Hepatic stellate cell (primary cell): ENCODE data around the gene LCORL.
"Not testable (repeated sequence)": the region's sequence is repeated elsewhere in the genome, so short reads cannot be mapped to it uniquely, and the experiment has no call there.

Experiments used
- DNase-seq: peaks from one replicate; pipeline ENCODE4 v3.0.0; 2011; ENCODE audit warnings: low spot score

The LCORL gene

DNA sequence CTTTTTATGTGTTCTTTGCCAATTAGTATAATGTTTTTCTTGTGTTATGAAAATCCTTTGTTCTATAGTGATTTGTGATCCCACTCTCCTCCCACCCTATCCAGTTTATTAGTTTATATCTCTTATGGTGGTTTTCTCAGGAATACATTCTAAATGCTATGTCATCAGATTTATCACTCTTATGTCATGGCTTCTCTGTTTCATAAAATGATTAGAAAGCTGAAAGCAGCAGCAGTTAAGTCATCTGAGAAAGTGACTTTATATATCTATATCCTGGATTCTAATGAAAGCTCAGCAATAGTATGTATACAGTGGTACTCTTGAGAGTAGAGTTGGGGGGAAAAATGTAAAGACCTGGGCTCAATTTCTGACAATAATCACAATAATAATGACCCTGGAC is 169.6 kb downstream of the LCORL start:
- no peak for DNase-seq

DNA sequence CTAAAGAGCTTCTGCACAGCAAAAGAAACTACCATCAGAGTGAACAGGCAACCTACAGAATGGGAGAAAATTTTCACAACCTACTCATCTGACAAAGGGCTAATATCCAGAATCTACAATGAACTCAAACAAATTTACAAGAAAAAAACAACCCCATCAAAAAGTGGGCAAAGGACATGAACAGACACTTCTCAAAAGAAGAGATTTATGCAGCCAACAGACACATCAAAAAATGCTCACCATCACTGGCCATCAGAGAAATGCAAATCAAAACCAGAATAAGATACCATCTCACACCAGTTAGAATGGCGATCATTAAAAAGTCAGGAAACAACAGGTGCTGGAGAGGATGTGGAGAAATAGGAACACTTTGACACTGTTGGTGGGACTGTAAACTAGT is 171.3 kb downstream of the LCORL start:
- DNase-seq, result not testable (repeated sequence)

DNA sequence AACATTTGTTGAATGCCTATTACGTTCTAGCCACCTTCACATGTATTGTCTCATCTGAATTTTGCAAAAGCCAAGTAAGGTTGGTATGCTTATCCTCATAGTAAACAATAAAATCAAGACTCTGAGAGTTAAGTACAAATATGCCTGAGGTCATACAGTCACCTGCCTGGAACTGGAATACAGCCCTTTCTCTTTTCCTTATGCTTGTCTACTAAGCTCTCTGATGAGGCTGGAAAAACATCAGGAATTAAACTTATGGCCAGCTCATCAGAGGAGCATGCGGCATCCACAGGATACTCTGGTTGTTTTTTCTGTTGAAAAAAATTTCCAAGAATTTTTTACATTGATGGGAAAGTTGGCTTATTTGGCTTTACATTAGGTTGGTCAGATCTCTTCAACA is 175.3 kb downstream of the LCORL start:
- DNase-seq, result peak; percentile 4

DNA sequence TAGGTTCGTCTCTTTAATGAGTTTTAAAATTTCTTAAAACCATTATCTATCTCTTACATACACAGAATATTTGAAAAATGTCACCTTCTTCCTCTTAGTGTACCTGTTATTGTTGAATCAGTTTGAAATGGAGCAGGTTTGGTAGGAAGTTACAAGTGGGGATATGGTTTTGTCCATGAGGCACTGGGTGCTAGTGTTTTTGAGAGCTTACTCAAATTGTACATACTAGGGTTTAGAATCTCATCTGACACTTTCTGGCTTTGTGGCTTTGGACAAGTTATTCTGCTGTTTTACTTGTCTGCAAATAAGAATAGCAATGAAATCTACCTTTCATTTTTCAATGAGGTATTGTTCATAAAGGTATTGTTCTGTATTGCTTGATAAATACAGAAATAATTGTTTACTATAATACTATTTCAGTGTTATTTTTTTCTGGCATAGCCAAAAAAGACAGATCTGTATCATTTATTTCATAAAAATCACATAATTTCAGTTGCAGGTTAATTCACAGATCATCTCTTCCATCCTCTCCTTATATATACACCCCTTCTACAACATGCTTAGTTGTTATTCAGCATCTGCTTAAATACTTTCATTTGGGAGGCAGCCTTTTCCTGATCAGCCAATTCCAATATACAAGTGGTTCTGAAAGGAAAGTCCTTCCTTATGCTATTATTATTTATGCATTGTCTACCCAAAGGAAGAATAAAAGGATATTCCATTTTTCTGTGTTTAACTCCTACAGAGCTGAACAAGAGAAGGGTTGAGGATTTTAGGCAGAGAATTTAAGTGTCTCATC is 197.5 kb downstream of the LCORL start:
- no peak for DNase-seq

DNA sequence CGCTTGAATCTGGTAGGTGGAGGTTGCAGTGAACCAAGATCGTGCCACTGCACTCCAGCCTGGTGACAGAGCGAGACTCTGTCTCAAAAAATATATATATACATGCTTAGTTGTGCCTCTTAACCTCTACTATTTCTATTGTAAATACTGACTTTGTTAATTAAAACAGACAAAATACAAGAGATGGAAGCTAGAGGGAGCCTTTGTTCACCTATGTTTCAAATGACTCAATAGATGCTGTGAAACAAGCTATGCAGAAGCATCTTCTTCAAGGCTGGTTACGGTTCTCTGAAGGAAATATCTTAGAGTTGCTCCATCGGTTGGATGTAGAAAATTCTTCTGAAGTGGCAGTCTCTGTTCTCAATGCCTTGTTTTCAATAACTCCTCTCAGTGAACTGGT is 204.5 kb downstream of the LCORL start:
- DNase-seq, result peak; percentile 24

DNA sequence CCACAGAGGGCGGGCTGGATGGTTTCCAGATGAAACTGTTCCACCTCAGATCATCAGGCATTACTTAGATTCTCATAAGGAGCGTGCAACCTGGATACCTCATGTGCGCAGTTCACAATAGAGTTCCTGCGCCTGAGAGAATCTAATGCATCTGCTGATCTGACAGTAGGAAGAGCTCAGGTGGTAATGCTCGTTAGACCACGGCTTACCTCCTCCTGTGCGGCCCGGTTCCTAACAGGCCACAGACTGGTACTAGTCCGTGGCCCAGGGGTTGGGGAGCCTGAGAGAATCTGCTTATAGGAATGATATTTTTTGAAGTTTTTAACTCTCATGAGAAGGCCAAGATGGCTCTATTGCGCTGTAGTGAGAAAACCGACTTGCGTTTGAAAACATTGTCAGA is 205.4 kb downstream of the LCORL start:
- no peak for DNase-seq

DNA sequence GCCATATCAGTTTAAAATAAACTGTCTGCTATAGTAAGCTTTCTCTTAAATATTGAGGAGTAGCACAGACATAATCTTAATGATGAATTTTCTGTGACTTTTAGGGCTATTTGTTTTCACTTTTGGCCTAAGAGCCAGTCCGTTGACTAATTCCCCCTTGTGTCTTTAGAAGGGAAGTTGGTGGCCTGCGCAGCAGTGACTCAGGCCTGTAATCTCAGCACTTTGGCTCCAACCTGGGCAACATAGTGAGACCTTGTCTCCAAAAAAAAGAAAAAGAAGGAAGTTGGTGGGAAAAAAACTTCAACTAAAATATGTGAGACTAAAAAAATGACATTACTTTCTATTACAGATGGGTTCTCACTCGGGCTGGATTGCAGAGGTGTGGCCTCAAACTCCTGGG is 207.4 kb downstream of the LCORL start:
- peak; percentile 12 for DNase-seq

DNA sequence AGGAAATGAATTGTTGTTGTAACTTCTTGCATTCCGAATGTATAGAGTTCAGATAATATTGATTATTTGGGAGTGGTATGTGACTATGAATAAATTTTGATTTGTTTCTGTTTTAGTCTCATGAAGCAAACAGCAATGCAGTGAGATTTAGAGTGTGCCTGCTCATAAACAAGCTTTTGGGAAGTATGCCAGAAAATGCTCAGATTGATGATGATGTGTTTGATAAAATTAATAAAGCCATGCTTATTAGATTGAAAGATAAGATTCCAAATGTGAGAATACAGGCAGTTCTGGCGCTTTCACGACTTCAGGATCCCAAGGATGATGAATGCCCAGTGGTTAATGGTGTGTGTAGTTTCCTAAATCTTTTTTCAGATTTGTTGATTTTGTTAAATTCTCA is 208.8 kb downstream of the LCORL start:
- DNase-seq, result no peak

DNA sequence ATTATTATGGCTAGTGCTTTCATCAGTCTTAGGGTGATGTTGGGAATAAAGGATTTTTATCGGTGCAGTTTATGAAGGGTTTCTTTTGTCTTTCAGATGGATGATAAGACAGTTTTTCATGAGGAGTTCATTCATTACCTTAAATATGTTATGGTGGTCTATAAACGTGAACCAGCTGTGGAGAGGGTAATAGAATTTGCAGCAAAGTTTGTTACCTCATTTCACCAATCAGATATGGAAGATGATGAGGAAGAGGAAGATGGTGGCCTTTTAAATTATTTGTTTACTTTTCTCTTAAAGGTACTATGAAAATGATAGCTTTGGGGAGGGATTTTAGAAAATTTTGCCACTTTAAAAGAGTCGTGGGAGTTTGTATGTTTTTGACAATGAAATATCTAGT is 209.4 kb downstream of the LCORL start:
- DNase-seq, result no peak

DNA sequence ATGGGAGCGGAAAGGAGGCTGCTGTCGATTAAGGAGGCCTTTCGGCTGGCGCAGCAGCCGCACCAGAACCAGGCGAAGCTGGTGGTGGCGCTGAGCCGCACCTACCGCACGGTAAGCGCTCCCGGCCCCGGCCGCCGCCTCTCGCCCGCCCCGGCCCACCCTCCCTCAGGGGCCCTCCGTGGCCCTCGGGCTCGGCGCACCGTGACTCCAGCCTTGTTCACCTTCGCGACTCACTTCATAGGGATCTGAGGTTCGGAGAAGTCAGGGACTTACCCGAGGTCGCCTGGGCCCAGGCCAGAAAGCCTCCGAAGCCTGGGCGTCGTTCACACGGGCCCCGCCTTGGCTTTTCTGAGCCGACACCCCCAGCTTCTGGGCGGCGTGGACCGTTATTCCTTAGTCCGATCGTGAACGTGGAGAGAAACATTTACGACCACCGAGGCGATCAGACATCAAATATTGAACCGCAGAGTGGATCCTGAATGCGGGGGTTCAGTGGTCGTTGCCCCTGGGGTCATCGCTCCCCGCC is 210.4 kb downstream of the LCORL start:
- DNase-seq, result peak; percentile 11

DNA sequence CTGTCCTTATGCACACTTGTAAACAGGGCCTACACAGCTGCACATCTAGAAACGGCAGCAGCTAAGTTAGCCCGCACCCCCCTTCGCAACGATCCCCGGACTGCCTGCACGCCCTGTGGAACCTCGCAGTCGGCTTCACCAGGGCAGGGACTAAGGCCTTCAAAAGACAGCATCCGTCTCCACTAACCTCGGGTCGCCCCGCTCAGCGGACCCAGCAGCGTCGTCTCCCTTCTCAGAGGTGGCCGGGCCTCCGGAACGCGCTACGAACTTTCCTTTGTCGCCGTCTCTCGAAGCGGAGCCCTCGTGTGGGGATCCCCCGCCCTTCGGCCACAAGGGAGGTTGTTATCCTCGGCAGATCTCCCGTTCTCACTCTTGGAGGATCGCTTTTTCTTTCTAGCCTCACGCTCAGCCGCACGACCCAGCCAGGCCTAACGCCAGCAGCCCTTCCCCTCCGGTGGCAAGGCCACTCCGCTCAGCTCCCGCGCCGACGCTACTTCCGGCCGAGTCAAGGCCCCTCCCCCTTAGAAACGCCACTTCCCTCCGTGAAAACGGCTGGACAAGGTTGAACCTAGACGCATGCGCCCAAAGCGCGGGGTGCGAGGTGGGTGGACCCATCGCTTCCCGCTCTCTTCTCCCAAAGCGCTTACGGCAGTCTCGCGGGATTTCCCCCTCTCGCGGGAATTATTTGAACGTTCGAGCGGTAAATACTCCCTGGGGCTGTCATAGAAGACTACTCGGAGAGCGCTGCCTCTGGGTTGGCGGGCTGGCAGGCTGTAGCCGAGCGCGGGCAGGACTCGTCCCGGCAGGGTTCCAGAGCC is 211.1 kb downstream of the LCORL start, which contains the start of the genes DCAF16 and NCAPG:
Gene DCAF16 (minus strand): TSS at position 498 of the 818 bp plus-strand sequence. CDS start 6,616 bp downstream, outside the sequence.
Gene NCAPG (plus strand): TSS at position 720 of the 818 bp plus-strand sequence. CDS start 99 bp downstream, outside the sequence.
- peak; percentile 96 for DNase-seq

DNA sequence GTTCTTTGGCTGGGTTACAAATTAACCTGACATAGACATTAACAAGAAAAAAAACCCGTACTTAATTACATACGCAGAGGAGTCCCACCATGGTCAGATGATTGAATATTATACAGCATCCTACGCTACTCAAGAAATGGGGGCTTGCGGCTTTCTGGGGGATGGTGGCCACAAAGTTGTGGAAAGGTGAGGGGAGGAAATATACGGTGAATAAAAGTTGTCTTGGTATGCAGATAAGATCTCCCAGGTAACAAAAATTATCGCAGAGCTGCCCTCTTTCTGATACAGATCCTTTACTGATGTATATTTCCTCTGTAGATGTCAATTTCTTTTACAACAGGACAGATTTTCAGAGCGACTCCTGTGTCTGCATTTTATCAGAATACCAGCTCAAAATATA is 211.9 kb downstream of the LCORL start:
- no peak for DNase-seq

DNA sequence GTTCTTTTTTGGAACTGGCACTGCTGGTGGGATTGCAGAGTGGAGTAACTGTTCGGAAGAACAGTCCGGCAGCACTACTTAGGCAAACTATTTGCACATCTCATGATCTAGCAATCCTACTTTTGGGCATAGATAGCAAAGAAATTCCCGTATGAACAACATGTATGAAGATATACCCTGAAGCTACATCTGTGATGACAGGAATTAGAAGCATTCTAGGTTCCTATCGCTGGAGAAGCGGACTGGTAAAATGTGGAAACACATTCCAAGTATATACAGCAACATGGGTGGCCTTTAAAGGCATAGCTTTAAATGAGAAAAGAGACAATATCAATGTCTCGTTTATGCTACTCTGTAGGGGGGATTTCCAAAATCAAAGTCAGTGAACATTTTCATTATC is 214.1 kb downstream of the LCORL start:
- DNase-seq, result no peak

DNA sequence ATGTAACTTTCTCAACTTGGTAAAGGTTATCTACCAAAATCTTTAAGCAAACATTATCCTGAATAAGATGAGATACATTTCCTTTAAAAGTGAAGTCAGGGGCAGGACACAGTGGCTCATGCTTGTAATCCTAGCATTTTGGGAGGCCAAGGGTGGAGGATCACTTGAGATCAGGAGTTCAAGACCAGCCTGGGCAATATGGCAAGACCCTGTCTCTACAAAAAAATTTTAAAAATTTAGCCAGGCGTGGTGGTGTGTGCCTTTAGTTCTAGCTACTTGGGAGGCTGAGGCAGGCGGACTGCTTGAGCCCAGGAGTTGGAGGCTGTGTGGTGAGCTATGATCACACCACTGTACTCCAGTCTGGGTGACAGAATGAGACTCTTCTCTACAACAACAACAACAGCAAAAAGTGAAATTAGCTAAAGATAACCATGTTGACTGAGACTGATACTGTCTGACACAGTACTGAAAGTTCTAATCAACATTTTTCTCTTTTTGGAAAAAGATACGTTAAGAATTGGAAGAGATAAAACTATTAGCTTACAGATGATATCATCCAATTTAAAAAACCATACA is 215.9 kb downstream of the LCORL start:
- DNase-seq, result no peak

DNA sequence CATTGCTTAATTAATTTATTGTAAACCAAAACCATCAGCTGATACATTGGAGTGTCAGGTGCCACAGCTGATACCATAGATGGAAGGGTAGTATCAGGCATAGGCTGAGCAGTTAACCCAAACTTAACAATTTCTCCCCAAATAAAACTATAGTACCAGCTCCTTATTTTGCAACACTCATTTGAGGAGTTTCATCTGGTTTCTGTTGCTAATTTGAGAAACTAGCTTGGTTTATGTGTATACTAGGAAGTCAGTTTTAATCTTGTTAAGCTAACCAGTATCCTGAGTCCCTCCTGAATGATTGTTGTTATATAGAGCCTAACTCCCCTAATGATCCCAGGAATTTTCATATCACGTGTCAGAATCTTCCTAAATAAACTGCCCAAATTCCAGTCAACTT is 223.7 kb downstream of the LCORL start:
- DNase-seq, result no peak

DNA sequence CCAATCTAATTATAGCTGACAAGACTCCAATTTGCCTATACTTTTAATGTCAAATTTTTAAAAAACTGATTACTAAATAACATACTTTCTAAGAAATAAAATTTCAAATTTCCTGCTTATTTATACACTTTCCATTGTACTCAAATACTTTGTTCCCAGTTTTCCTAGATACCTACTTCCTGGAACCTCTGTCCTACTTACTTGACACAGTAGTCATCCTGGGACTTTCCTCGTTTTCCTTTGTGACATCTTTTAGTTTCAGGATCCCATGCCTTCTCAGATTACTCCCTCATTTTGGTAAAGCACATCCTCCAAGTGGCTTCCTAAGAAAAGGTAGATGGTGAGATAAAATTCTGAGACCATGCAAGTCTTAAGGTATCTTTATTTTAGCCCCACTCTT is 226.8 kb downstream of the LCORL start:
- no peak for DNase-seq
